IMR-90 (cell line): ENCODE measurements around the gene VSIR. TPM values are rescaled to one million over a fixed set of nuclear protein-coding genes. Genes with fewer than 3 reads are reported as not detected.

Source experiments
- ATAC-seq: fragments of 200-7000 bp; cut with Tn5 transposase; 2 replicates; pipeline ENCODE4 v1.9.1; 2020; ENCODE audit warnings: low read depth, mild to moderate bottlenecking, moderate library complexity
- BruUV-seq: library from RNA; stranded (reverse); fragments of 400-500 nt; replicated peaks from 2 replicates; lab custom pipeline; 2021; lab: Mats Ljungman, UMichigan
- CTCF ChIA-PET: fragments of 300-600 bp; formaldehyde crosslinking; extraction: SDS; loops from one replicate; lab custom pipeline; 2021; ENCODE audit warnings: antibody characterized with exemption; lab: Yijun Ruan, JAX
- POLR2A ChIA-PET: fragments of 300-600 bp; sonication (Branson Sonifier 250); formaldehyde crosslinking; loops from one replicate; lab custom pipeline; 2022; ENCODE audit warnings: antibody characterized with exemption; ENCODE audit not compliant: unreplicated experiment; lab: Charles Lee
- DNase-seq: peaks from one replicate; pipeline ENCODE4 v3.0.0; 2013
- H2AFZ ChIP-seq: replicated peaks from 2 replicates; pipeline ENCODE3; 2013; ENCODE audit warnings: low read length, mild to moderate bottlenecking; ENCODE audit not compliant: poor library complexity
- H2AK5ac ChIP-seq: 2 replicates; pipeline ENCODE4 v1.6.1; 2013; ENCODE audit warnings: low read depth, low read length, inconsistent platforms
- H2AK9ac ChIP-seq: replicated peaks from 2 replicates; pipeline ENCODE3; 2013; ENCODE audit warnings: mild to moderate bottlenecking, low read depth, low read length, moderate library complexity; ENCODE audit not compliant: poor library complexity
- H2BK120ac ChIP-seq: 2 replicates; pipeline ENCODE4 v1.6.1; 2013; ENCODE audit warnings: low read depth, low read length, inconsistent platforms
- H2BK15ac ChIP-seq: 3 replicates; pipeline ENCODE4 v1.6.1; 2013; ENCODE audit warnings: low read depth, low read length, inconsistent platforms
- H2BK20ac ChIP-seq: 2 replicates; pipeline ENCODE4 v1.6.1; 2013; ENCODE audit warnings: low read depth, mild to moderate bottlenecking, inconsistent platforms, low read length, moderate library complexity
- H2BK5ac ChIP-seq: 2 replicates; pipeline ENCODE4 v1.6.1; 2013; ENCODE audit warnings: mild to moderate bottlenecking, low read depth, low read length, inconsistent platforms; ENCODE audit not compliant: poor library complexity, severe bottlenecking
- H3K14ac ChIP-seq: replicated peaks from 2 replicates; pipeline ENCODE4 v1.6.1; 2013; ENCODE audit warnings: low read depth, low read length, inconsistent platforms
- H3K18ac ChIP-seq: 2 replicates; pipeline ENCODE4 v1.6.1; 2013; ENCODE audit warnings: low read depth, low read length, control low read depth
- H3K23ac ChIP-seq: 2 replicates; pipeline ENCODE4 v1.6.1; 2013; ENCODE audit warnings: low read depth, low read length, inconsistent platforms
- H3K27ac ChIP-seq: 2 replicates; pipeline ENCODE4 v1.5.1; 2013; ENCODE audit warnings: mild to moderate bottlenecking, control low read depth, low read length; ENCODE audit not compliant: insufficient read depth
- H3K27me3 ChIP-seq: 2 replicates; pipeline ENCODE4 v1.6.1; 2013; ENCODE audit warnings: low read length; ENCODE audit not compliant: control insufficient read depth, insufficient read depth
- H3K36me3 ChIP-seq: 2 replicates; pipeline ENCODE4 v1.6.1; 2013; ENCODE audit warnings: low read length, mixed read lengths; ENCODE audit not compliant: control insufficient read depth, insufficient read depth
- H3K4ac ChIP-seq: 2 replicates; pipeline ENCODE4 v1.6.1; 2013; ENCODE audit warnings: low read depth, low read length, inconsistent platforms
- H3K4me1 ChIP-seq: 2 replicates; pipeline ENCODE4 v1.6.1; 2013; ENCODE audit warnings: low read length, mixed read lengths; ENCODE audit not compliant: control insufficient read depth, insufficient read depth
- H3K4me2 ChIP-seq: 2 replicates; pipeline ENCODE4 v1.6.1; 2013; ENCODE audit warnings: low read depth, mild to moderate bottlenecking, control low read depth, low read length, moderate library complexity
- H3K4me3 ChIP-seq: 2 replicates; pipeline ENCODE4 v1.5.1; 2013; ENCODE audit warnings: low read depth, mild to moderate bottlenecking, control low read depth, low read length, moderate library complexity; ENCODE audit not compliant: insufficient read depth
- H3K56ac ChIP-seq: 2 replicates; pipeline ENCODE4 v1.6.1; 2013; ENCODE audit warnings: low read length, inconsistent platforms; ENCODE audit not compliant: insufficient read depth; ENCODE audit errors: extremely low read depth
- H3K79me1 ChIP-seq, 2 experiments: 2 replicates each; pipeline ENCODE4 v1.6.1; 2013; ENCODE audit warnings: low read length in 2 of 2, inconsistent platforms in 1 of 2, low read depth in 1 of 2
- H3K9ac ChIP-seq: 2 replicates; pipeline ENCODE4 v1.6.1; 2013; ENCODE audit warnings: low read depth, low read length, control low read depth
- H3K9me1 ChIP-seq: 2 replicates; pipeline ENCODE4 v1.6.1; 2013; ENCODE audit warnings: low read length, inconsistent platforms; ENCODE audit not compliant: insufficient read depth
- H3K9me3 ChIP-seq: 2 replicates; pipeline ENCODE4 v1.6.1; 2013; ENCODE audit warnings: low read length; ENCODE audit not compliant: control insufficient read depth, insufficient read depth
- H4K20me1 ChIP-seq: 2 replicates; pipeline ENCODE4 v1.6.1; 2013; ENCODE audit warnings: low read length, inconsistent platforms; ENCODE audit not compliant: insufficient read depth
- H4K5ac ChIP-seq: 2 replicates; pipeline ENCODE4 v1.6.1; 2013; ENCODE audit warnings: mild to moderate bottlenecking, low read depth, low read length, control low read depth
- H4K8ac ChIP-seq, 2 experiments: 2 replicates each; pipeline ENCODE4 v1.6.1; 2013; ENCODE audit warnings: low read depth in 2 of 2, low read length in 2 of 2, control low read depth in 1 of 2, inconsistent platforms in 1 of 2
- H4K91ac ChIP-seq: 2 replicates; pipeline ENCODE4 v1.6.1; 2013; ENCODE audit warnings: low read depth, low read length, inconsistent platforms; ENCODE audit not compliant: insufficient read depth
- RFX5 ChIP-seq: IDR thresholded peaks from 2 replicates; pipeline ENCODE4 v1.8.0; 2012; ENCODE audit warnings: low read depth, mild to moderate bottlenecking, low read length, moderate library complexity
- USF2 ChIP-seq: fragments of 150-350 bp; IDR thresholded peaks from 2 replicates; pipeline ENCODE4 v1.6.1; 2017; ENCODE audit warnings: mild to moderate bottlenecking, antibody characterized with exemption, low read length, low read depth
- WGBS, 2 experiments: methylation state at CpG; one replicate each; pipeline versions ENCODE4 v1.1.5 to v1.1.7; 2013; ENCODE audit warnings: missing lambda C conversion rate in 2 of 2; ENCODE audit not compliant: insufficient read length in 1 of 2; ENCODE audit errors: extremely low coverage in 2 of 2; 5-methylcytosine and 5-hydroxymethylcytosine counted together
- dilution Hi-C: fragments of 300-500 bp; cut with HindIII; formaldehyde crosslinking; loops from one replicate; pipeline ENCODE4 v1.14.3; 2018; ENCODE audit warnings: low sequenced_read_pairs; ENCODE audit not compliant: unreplicated experiment
- in situ Hi-C: fragments of 300-500 bp; cut with MboI; formaldehyde crosslinking; loops from 3 replicates; pipeline ENCODE4 v1.14.3; 2019; ENCODE audit warnings: low sequenced_read_pairs, inconsistent platforms, mixed read lengths
- intact Hi-C: fragments of 100-400 bp; cut with micrococcal nuclease; formaldehyde crosslinking; loops from 2 replicates; pipeline ENCODE4 v1.10.0; 2022
- polyA plus RNA-seq, 3 experiments: library from polyadenylated mRNA; depleted of rRNA; stranded (reverse); fragments of >200 nt; gene quantifications; 2 replicates each; pipeline ENCODE4 v1.2.3, GENCODE V29; 2012; ENCODE audit warnings: low replicate concordance in 1 of 3
- total RNA-seq: library from RNA; depleted of rRNA; stranded (reverse); fragments of >200 nt; gene quantifications from 2 replicates; pipeline ENCODE4 v1.2.3, GENCODE V29; 2012

Gene VSIR
- total and polyA plus RNA-seq, 2 of the 4 experiments (the other 2 are of a cell fraction), result 5.0 to 23.8 TPM

GRCh38 chr10:71783917-71784678, 10.8 kb upstream of the VSIR start:
- Histone ChIP-seq H4K91ac (no peak overlapping the region), H3K27ac (no peak overlapping the region), H3K4me3 (no peak overlapping the region), H4K20me1 (no peaks in the 10 kb centered on the region), H3K23ac (no peak overlapping the region), H3K9me3 (no peaks in the 10 kb centered on the region), H2BK15ac (no peak overlapping the region), H3K27me3 (peaks cover 64% of the 10 kb centered on the region), H3K14ac (no peak overlapping the region), H3K56ac (no peak overlapping the region), H3K36me3 (no peaks in the 10 kb centered on the region), H3K9me1 (no peaks in the 10 kb centered on the region), H4K5ac (no peak overlapping the region), H4K8ac (no peak overlapping the region), H3K18ac (no peak overlapping the region), H2BK20ac (no peak overlapping the region), H2AK9ac (no peak overlapping the region), H3K4ac (no peak overlapping the region), H2BK120ac (no peak overlapping the region), H3K79me1 (no peaks in the 10 kb centered on the region), H2BK5ac (no peak overlapping the region), H3K4me2 (no peak overlapping the region), H3K4me1 (no peaks in the 10 kb centered on the region), H2AK5ac (no peak overlapping the region), H2AFZ (no peak overlapping the region), H3K9ac (no peak overlapping the region)
- intact Hi-C loops, result no loop called here
- no peak for ATAC-seq
- no peak for TF ChIP-seq RFX5
- no peak for TF ChIP-seq USF2
- in situ Hi-C loops, result no loop called here
- dilution Hi-C loops, result no loop called here
- ChIA-PET POLR2A (interaction anchor here (0.5 kb wide), 1 partner anchor 535 kb away, joined by 16 read pairs; no protein-coding TSS in a partner anchor), CTCF (no interaction called here)
- DNase-seq, result no peak
- BruUV-seq, result no TSS peak
- WGBS, 2 experiments, result 76% methylated on average over 2 of the region's 17 CpGs; no CpG with 5 or more reads in 1 of the 2 experiments
